Mesenchymal stem cell (in vitro differentiated cells and primary cell): ENCODE data around the gene FXR2.

Source experiments
- DNase-seq: peaks from one replicate; pipeline ENCODE4 v3.0.0-alpha.2; 2013
- H2AFZ ChIP-seq: one replicate; pipeline ENCODE4 v1.6.1; 2013; ENCODE audit warnings: low read depth, mild to moderate bottlenecking, control low read depth, inconsistent platforms, low read length, moderate library complexity
- H2AK5ac ChIP-seq: 2 replicates; pipeline ENCODE4 v1.6.1; 2013; ENCODE audit warnings: low read length, moderate library complexity, mild to moderate bottlenecking, inconsistent platforms; ENCODE audit not compliant: severe bottlenecking
- H2BK120ac ChIP-seq: one replicate; pipeline ENCODE4 v1.6.1; 2013; ENCODE audit warnings: low read depth, mild to moderate bottlenecking, inconsistent platforms, low read length, moderate library complexity
- H2BK12ac ChIP-seq, 2 experiments: one replicate each; pipeline ENCODE4 v1.6.1; 2013; ENCODE audit warnings: inconsistent platforms in 2 of 2, low read length in 2 of 2, mild to moderate bottlenecking in 2 of 2, moderate library complexity in 2 of 2, control low read depth in 1 of 2
- H2BK15ac ChIP-seq: one replicate; pipeline ENCODE4 v1.6.1; 2013; ENCODE audit warnings: mild to moderate bottlenecking, low read depth, inconsistent platforms; ENCODE audit not compliant: poor library complexity, severe bottlenecking
- H2BK5ac ChIP-seq: 2 replicates; pipeline ENCODE4 v1.6.1; 2013; ENCODE audit warnings: low read depth, mild to moderate bottlenecking, low read length, control low read depth, inconsistent platforms; ENCODE audit not compliant: poor library complexity, severe bottlenecking
- H3K14ac ChIP-seq, 2 experiments: one replicate each; pipeline ENCODE4 v1.6.1; 2013; ENCODE audit warnings: inconsistent platforms in 2 of 2, low read length in 2 of 2, control low read depth in 1 of 2, mild to moderate bottlenecking in 1 of 2, moderate library complexity in 1 of 2
- H3K18ac ChIP-seq, 2 experiments: one replicate each; pipeline ENCODE4 v1.6.1; 2013; ENCODE audit warnings: inconsistent platforms in 2 of 2, low read length in 2 of 2, control low read depth in 1 of 2, low read depth in 1 of 2, mild to moderate bottlenecking in 1 of 2
- H3K23ac ChIP-seq, 2 experiments: one replicate each; pipeline ENCODE4 v1.6.1; 2013; ENCODE audit warnings: inconsistent platforms in 2 of 2, low read length in 2 of 2, mild to moderate bottlenecking in 2 of 2, moderate library complexity in 2 of 2, control low read depth in 1 of 2
- H3K27ac ChIP-seq: 2 replicates; pipeline ENCODE4 v1.5.1; 2013; ENCODE audit warnings: mild to moderate bottlenecking, moderate library complexity, low read length, control low read depth, inconsistent platforms; ENCODE audit not compliant: poor library complexity, severe bottlenecking
- H3K27me3 ChIP-seq, 2 experiments: 2 replicates each; pipeline versions ENCODE4 v1.6.1 to v1.7.0; 2013; ENCODE audit warnings: low read length in 2 of 2, mild to moderate bottlenecking in 2 of 2, moderate library complexity in 2 of 2, control low read depth in 1 of 2, inconsistent platforms in 1 of 2; ENCODE audit not compliant: control insufficient read depth in 1 of 2, insufficient read depth in 1 of 2
- H3K36me3 ChIP-seq, 2 experiments: 2 replicates each; pipeline versions ENCODE4 v1.6.1 to v1.7.0; 2013; ENCODE audit warnings: low read length in 2 of 2, control low read depth in 1 of 2, inconsistent platforms in 1 of 2, low read depth in 1 of 2, mild to moderate bottlenecking in 1 of 2; ENCODE audit not compliant: insufficient read depth in 2 of 2, control insufficient read depth in 1 of 2
- H3K4ac ChIP-seq, 2 experiments: one replicate each; pipeline ENCODE4 v1.6.1; 2013; ENCODE audit warnings: inconsistent platforms in 2 of 2, low read length in 2 of 2, mild to moderate bottlenecking in 2 of 2, moderate library complexity in 2 of 2, control low read depth in 1 of 2, low read depth in 1 of 2
- H3K4me1 ChIP-seq: 2 replicates; pipeline ENCODE4 v1.6.1; 2013; ENCODE audit warnings: low read depth, low read length, control low read depth; ENCODE audit not compliant: control insufficient read depth, insufficient read depth
- H3K4me2 ChIP-seq: 2 replicates; pipeline ENCODE4 v1.6.1; 2013; ENCODE audit warnings: low read length, mild to moderate bottlenecking, inconsistent platforms; ENCODE audit not compliant: poor library complexity, severe bottlenecking
- H3K4me3 ChIP-seq, 2 experiments: 2 replicates each; pipeline versions ENCODE4 v1.5.1 to v1.7.0; 2013; ENCODE audit warnings: low read length in 2 of 2, mild to moderate bottlenecking in 2 of 2, control low read depth in 1 of 2, low read depth in 1 of 2; ENCODE audit not compliant: insufficient read depth in 1 of 2
- H3K79me1 ChIP-seq: replicated peaks from 2 replicates; pipeline ENCODE4 v1.6.1; 2013; ENCODE audit warnings: mild to moderate bottlenecking, control low read depth, low read length, inconsistent platforms; ENCODE audit not compliant: poor library complexity, severe bottlenecking
- H3K9ac ChIP-seq: 2 replicates; pipeline ENCODE4 v1.7.0; 2013; ENCODE audit warnings: mild to moderate bottlenecking, low read length, moderate library complexity
- H3K9me3 ChIP-seq: 2 replicates; pipeline ENCODE4 v1.7.0; 2013; ENCODE audit warnings: mild to moderate bottlenecking, low read length; ENCODE audit not compliant: control insufficient read depth
- H4K8ac ChIP-seq: one replicate; pipeline ENCODE4 v1.6.1; 2013; ENCODE audit warnings: inconsistent platforms, mild to moderate bottlenecking, low read length, moderate library complexity
- H4K91ac ChIP-seq: one replicate; pipeline ENCODE4 v1.6.1; 2013; ENCODE audit warnings: mild to moderate bottlenecking, low read length, inconsistent platforms
- WGBS: methylation state at CpG from one replicate; pipeline ENCODE4 v1.1.7; 2013; ENCODE audit warnings: mixed read lengths; 5-methylcytosine and 5-hydroxymethylcytosine counted together

The FXR2 gene

DNA sequence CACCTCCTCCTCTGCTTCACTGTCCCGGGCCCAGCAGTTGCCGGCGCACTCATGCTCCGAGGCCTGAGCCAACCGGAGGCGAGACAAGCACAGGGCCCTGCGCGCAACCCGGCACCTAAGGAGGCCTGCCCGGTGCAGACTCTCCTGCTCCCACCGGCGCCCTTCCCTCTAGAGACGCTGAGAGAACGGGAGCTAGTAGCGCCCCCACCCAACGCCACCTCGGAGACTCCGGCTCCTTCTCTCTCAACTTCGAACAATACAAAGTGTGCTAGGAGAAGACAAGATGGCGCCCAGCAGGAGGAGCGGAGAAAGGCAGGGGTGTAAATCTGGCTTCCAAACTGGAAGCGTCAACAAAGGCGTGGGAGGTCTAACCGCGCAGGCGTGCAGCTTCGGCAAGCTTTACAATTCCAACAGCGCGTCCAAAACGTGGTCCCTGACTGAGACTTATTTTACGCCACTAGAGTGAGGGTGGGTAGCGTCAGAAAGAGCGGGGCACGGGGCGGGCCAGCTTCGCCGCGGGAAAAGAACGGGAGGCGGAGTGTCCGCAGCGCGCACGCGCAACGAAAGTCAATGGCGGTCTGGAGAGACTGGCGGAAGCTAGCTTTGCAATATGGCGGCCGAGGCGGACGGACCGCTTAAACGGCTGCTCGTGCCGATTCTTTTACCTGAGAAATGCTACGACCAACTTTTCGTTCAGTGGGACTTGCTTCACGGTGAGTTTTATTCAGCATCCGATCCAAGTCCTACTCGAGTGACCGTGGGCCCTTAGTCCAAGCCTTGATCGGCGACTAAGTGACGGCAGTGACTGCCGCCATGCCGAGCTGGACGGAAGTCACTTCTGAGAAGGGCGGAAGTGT, 31.2 kb downstream of the FXR2 start, which contains the start of gene MPDU1:
TSS of gene MPDU1 (plus strand) at position 600 of the 857 bp plus-strand sequence. CDS start at position 611, 11 bp downstream.
- H3K27me3 ChIP-seq: no peaks in the 10 kb centered on the region
- H3K27ac ChIP-seq: peak within 1 kb of the TSS; percentile 86
- peak within 1 kb of the TSS; percentile 13 for H3K4me2 ChIP-seq
- peak within 1 kb of the TSS; percentile 28 to 74 for H2BK12ac ChIP-seq
- peak within 1 kb of the TSS; percentile 97 for H3K18ac ChIP-seq
- H3K79me1 ChIP-seq: peaks cover 19% of the 10 kb centered on the region
- H3K36me3 ChIP-seq: peaks cover 31 to 70% of the 10 kb centered on the region in 2 experiments
- H3K23ac ChIP-seq: peak within 1 kb of the TSS in 1 of 2 experiments; percentile 66
- H3K14ac ChIP-seq: peak within 1 kb of the TSS in 1 of 2 experiments; percentile 1
- H2AK5ac ChIP-seq: peak within 1 kb of the TSS; percentile 57
- H2BK15ac ChIP-seq: peak within 1 kb of the TSS; percentile 93
- no peak within 1 kb of the TSS for H2AFZ ChIP-seq
- no peaks in the 10 kb centered on the region for H3K9me3 ChIP-seq
- peak within 1 kb of the TSS; percentile 43 to 89 for H3K4me3 ChIP-seq
- peak within 1 kb of the TSS; percentile 95 for H3K9ac ChIP-seq
- H4K8ac ChIP-seq: peak within 1 kb of the TSS; percentile 98
- peak within 1 kb of the TSS; percentile 39 for H2BK5ac ChIP-seq
- 20% methylated on average over 66 of the region's 69 CpGs for WGBS
- H2BK120ac ChIP-seq: peak within 1 kb of the TSS; percentile 94
- peak; percentile 96 for DNase-seq
- H3K4ac ChIP-seq: peak within 1 kb of the TSS; percentile 96 to 97
- peaks cover 39% of the 10 kb centered on the region for H3K4me1 ChIP-seq
- H4K91ac ChIP-seq: peak within 1 kb of the TSS; percentile 96

DNA sequence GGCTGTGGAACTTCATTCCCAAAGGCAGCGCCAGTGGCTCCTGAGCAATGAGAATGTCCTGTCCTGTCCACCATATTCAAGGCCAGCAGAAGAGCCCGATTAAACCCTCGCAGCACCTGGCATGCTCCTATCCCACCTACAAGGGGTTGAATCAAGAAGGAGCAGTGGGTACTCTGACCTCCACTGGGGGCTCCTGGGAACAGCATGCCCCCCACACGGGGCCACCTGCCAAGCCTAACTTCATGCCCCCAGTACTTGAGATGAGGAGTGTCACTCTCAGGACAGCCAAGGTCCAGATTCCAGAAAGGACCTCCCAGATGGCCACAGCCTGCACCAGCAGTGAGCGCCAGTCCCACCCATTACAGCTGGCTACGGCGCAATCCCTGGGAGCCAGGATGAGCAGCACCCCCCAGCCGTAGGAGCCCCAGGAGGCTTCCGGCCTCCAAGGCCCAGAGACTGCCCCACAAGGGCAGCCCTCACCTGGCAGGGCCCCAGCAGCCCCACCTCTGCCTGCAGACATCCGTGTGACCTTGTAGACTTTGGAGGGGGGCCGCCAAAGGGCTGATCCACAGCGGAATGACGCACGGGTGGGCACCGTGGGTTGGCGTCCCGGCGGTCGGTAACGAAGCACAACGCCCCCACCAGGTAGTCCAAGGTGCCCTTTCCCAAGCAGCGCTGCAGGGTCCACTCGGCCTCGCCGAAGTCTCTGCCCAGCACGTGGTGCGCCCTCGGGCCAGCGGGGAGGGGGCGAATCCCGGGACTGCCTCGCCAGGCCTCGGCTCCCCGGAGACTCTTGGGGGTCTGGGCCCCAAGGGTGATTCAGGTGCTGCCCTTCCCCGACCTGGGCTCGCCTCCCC, 32.1 kb downstream of the FXR2 start:
- Histone ChIP-seq H4K91ac (peak overlapping the region; percentile 96), H3K14ac (no peak overlapping the region), H3K18ac (peak overlapping the region; percentile 74 to 97), H3K27me3 (no peaks in the 10 kb centered on the region), H2BK12ac (peak overlapping the region; percentile 28 to 74), H3K9ac (peak overlapping the region; percentile 95), H3K27ac (no peak overlapping the region), H3K23ac (peak overlapping the region in 1 of 2 experiments; percentile 66), H2AFZ (no peak overlapping the region), H3K79me1 (peaks cover 19% of the 10 kb centered on the region), H3K4me2 (peak overlapping the region; percentile 2), H2BK15ac (peak overlapping the region; percentile 93), H3K36me3 (peaks cover 40 to 71% of the 10 kb centered on the region in 2 experiments), H3K4me3 (peak overlapping the region; percentile 37 to 89), H2BK5ac (no peak overlapping the region), H3K4ac (peak overlapping the region; percentile 96 to 97), H4K8ac (peak overlapping the region; percentile 98), H2AK5ac (peak overlapping the region; percentile 11), H3K4me1 (peaks cover 30% of the 10 kb centered on the region), H2BK120ac (peak overlapping the region; percentile 90), H3K9me3 (no peaks in the 10 kb centered on the region)
- 94% methylated on average over 36 of the region's 36 CpGs for WGBS
- DNase-seq: no peak

DNA sequence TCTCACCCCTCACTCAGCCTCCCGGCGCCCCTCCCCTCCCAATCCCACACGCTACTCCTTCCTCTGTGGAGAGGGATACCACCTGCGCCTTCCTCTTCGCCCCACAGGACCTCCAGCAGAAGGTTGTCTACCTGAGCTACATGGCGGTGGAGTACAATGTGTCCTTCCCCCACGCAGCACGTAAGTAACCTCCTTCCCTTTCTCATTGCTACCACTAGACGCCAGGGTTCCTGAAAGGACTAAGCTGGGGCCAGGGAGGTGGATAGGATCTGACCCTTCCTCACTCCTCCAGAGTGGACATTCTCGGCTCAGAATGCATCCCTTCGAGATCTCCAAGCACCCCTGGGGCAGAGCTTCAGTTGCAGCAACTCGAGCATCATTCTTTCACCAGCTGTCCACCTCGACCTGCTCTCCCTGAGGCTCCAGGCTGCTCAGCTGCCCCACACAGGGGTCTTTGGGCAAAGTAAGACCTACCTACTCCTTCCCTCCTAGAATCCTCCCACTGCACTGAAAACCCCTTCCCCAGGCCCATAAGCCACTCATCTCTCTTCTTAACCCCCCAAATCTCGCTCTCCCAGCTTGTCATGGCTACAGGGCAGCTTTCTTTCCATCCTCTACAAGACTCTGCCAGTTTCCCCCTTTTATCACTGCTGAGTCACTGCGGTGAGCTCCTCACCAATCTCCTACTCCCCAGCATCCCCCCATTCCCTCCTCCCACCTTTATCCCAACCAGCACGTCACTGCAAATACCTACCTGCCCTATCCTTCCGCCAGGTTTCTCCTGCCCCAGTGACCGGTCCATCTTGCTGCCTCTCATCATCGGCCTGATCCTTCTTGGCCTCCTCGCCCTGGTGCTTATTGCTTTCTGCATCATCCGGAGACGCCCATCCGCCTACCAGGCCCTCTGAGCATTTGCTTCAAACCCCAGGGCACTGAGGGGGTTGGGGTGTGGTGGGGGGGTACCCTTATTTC, 33.8 kb downstream of the FXR2 start:
- no peak overlapping the region for H2BK120ac ChIP-seq
- peak overlapping the region in 1 of 2 experiments; percentile 80 for H3K4me3 ChIP-seq
- H3K14ac ChIP-seq: no peak overlapping the region
- H2BK5ac ChIP-seq: no peak overlapping the region
- H3K4me2 ChIP-seq: no peak overlapping the region
- no peak overlapping the region for H3K18ac ChIP-seq
- H3K23ac ChIP-seq: no peak overlapping the region
- peak overlapping the region; percentile 66 for H4K8ac ChIP-seq
- H3K9ac ChIP-seq: peak overlapping the region; percentile 89
- no peaks in the 10 kb centered on the region for H3K9me3 ChIP-seq
- H3K4me1 ChIP-seq: peaks cover 26% of the 10 kb centered on the region
- WGBS: 94% methylated on average over 23 of the region's 23 CpGs
- no peak overlapping the region for H3K27ac ChIP-seq
- no peaks in the 10 kb centered on the region for H3K27me3 ChIP-seq
- H3K79me1 ChIP-seq: peaks cover 14% of the 10 kb centered on the region
- no peak overlapping the region for H2AK5ac ChIP-seq
- peak overlapping the region; percentile 43 for H4K91ac ChIP-seq
- peak overlapping the region; percentile 11 to 15 for H2BK12ac ChIP-seq
- H3K4ac ChIP-seq: no peak overlapping the region
- no peak for DNase-seq
- peaks cover 45 to 75% of the 10 kb centered on the region in 2 experiments for H3K36me3 ChIP-seq
- no peak overlapping the region for H2BK15ac ChIP-seq
- H2AFZ ChIP-seq: no peak overlapping the region
